AG04450 (cell line): Measurements from ENCODE around the gene TMEM232. TPM values are rescaled to one million over a fixed set of nuclear protein-coding genes. Genes with fewer than 3 reads are reported as not detected.

ENCODE experiments used
- CTCF ChIA-PET: fragments of 300-600, 350-600 bp; formaldehyde crosslinking; extraction: SDS; loops from one replicate; lab custom pipeline; 2022; ENCODE audit warnings: antibody characterized with exemption, inconsistent platforms; lab: Charles Lee
- POLR2A ChIA-PET: fragments of 350-600 bp; formaldehyde crosslinking; extraction: SDS; loops from one replicate; lab custom pipeline; 2021; ENCODE audit warnings: antibody characterized with exemption, inconsistent platforms; lab: Yijun Ruan, JAX
- DNase-seq: peaks from one replicate; pipeline ENCODE4 v3.0.0-alpha.2; 2011; ENCODE audit warnings: low read depth, low spot score
- H3K27ac ChIP-seq: one replicate; pipeline ENCODE4 v1.5.1; 2012; ENCODE audit warnings: low read depth, low read length, control low read depth
- H3K27me3 ChIP-seq: one replicate; pipeline ENCODE4 v1.6.0; 2012; ENCODE audit warnings: low read length; ENCODE audit not compliant: control insufficient read depth, insufficient read depth
- H3K4me3 ChIP-seq: 2 replicates; pipeline ENCODE4 v1.5.1; 2011; ENCODE audit warnings: mild to moderate bottlenecking, low read depth, low read length, control low read depth
- H3K9me3 ChIP-seq: 2 replicates; pipeline ENCODE4 v1.5.1; 2012; ENCODE audit warnings: low read length; ENCODE audit not compliant: control insufficient read depth, insufficient read depth
- polyA plus RNA-seq: library from polyadenylated mRNA; depleted of rRNA; stranded (reverse); fragments of >200 nt; gene quantifications from 2 replicates; pipeline ENCODE4 v1.2.3, GENCODE V29; 2011
- TF ChIP-seq, protein P1 (sequence below): IDR thresholded peaks from 2 replicates; pipeline ENCODE4 v1.5.1; 2011; ENCODE audit warnings: low read depth, low read length, control low read depth, inconsistent platforms

The TMEM232 gene
- polyA plus RNA-seq, 1 experiment: 0.95 TPM

DNA sequence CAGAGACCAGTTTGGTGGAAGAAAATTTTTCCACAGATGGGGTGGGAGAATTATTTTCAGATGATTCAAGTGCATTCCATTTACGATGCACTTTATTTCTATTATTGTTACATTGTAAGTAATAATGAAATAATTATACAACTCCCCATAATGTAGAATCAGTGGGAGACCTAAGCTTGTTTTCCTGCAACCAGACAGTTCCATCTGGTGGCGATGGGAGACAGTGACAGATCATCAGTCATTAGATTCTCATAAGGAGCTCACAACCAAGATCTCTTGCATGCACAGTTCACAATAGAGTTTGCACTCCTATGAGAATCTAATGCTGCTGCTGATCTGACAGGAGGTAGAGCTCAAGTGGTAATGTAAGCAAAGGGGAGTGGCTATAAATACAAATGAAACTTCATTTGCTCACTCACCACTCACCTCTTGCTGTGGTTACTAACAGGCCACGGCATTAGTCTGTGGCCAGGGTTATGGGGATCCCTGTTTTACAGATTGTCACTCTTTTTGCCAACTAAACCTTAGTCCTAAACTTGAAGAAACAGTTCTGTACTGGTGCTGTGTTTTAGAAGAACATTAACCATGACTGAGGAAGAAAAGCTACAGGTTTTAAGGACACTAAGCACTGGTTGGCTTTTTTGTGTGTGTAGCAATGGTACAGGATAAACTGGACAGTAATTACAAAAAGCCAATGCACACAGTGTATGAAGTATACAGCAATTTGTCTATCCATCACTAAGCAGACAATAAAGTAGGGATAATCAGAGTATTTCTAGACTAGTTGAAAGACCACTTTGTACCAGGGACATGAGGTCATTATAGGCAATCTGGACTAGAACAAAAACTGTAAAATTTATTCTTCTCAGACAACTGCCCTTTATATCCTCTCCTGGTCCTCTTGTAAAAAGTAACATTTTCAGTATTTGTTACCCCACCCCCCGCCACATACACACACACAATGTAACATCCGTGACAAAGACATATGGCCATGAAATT is 9.9 kb downstream of the TMEM232 start:
- no peak overlapping the region for H3K4me3 ChIP-seq
- H3K27ac ChIP-seq: no peak overlapping the region
- TF ChIP-seq, protein P1, sequence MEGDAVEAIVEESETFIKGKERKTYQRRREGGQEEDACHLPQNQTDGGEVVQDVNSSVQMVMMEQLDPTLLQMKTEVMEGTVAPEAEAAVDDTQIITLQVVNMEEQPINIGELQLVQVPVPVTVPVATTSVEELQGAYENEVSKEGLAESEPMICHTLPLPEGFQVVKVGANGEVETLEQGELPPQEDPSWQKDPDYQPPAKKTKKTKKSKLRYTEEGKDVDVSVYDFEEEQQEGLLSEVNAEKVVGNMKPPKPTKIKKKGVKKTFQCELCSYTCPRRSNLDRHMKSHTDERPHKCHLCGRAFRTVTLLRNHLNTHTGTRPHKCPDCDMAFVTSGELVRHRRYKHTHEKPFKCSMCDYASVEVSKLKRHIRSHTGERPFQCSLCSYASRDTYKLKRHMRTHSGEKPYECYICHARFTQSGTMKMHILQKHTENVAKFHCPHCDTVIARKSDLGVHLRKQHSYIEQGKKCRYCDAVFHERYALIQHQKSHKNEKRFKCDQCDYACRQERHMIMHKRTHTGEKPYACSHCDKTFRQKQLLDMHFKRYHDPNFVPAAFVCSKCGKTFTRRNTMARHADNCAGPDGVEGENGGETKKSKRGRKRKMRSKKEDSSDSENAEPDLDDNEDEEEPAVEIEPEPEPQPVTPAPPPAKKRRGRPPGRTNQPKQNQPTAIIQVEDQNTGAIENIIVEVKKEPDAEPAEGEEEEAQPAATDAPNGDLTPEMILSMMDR: no peak
- POLR2A ChIA-PET: no interaction called here
- H3K27me3 ChIP-seq: no peaks in the 10 kb centered on the region
- DNase-seq: no peak
- H3K9me3 ChIP-seq: no peaks in the 10 kb centered on the region
- CTCF ChIA-PET: interaction anchor here (1.5 kb wide), 1 partner anchor 13 kb away, joined by 3 read pairs; no protein-coding TSS in a partner anchor

DNA sequence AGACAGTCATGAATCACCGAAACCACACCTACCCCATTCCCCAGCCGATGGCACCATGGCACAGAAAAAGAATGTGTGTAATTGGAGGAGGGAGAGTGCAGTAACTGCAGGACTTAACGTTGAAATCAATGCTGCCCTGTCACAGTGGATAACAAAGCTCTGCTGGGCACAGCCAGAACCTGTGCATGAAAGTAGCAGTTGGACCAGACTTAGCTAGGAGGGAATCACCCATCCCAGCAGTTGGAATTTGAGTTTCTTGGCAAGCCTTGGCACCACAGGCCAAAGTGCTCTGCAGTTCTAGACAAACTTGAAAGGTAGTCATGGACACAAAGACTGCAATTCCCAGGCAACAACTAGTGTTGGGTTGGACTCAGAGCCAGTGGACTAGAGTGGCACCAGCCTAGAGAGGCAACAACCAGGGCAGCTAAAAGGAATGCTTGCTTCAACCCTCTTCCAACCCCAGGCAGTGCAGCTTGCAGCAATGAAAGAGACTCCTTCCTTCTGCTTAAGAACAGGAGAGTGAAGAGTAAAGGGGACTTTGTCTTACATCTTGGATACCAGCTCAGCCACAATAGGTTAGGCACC is 19.1 kb downstream of the TMEM232 start:
- POLR2A ChIA-PET: no interaction called here
- TF ChIP-seq, protein P1: no peak

DNA sequence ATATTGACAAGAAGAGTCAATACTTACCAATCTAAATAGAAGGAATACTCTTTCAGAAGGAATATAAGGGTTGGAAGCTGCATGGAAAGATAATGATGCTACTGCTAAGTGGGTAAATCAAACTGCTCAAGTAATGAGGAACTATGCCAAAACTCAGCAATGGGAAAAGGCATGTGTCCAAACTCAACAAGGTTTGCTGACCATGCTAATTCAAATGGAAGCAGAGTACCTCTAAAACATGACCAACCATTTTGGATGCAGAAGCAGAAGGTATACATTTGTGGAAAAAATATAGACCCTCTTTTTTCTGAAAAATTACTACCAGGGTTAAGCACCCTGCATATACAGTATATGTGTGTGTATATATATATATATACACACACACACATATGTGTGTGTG is 21.1 kb downstream of the TMEM232 start:
- DNase-seq: no peak
- TF ChIP-seq, protein P1: no peak
- Histone ChIP-seq H3K27ac (no peak overlapping the region), H3K9me3 (no peaks in the 10 kb centered on the region), H3K27me3 (no peaks in the 10 kb centered on the region), H3K4me3 (no peak overlapping the region)
- ChIA-PET POLR2A (no interaction called here), CTCF (no interaction called here)

More for the DNA sequence above, 19.1 kb downstream of the TMEM232 start:
- CTCF ChIA-PET: no interaction called here
- Histone ChIP-seq H3K27me3 (no peaks in the 10 kb centered on the region), H3K27ac (no peak overlapping the region), H3K4me3 (no peak overlapping the region), H3K9me3 (no peaks in the 10 kb centered on the region)
- DNase-seq: no peak

DNA sequence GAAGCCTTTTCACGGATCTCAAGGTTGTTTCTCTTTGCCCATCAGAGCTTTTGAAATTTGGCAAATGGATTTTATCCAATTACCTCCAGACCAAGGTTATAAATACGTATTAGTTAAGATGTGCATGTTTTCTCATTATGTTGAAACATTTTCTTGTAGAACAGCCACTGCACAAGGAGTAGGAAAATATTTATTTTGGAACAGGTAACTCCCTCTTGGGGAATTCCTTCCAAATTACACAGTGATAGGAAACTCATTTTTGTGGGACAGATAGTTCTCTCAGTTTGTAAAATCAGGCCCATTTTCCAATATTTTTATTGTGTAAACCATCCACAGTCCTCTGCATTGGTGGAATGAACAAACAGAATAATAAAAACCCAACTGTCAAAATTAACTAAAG is 23.0 kb downstream of the TMEM232 start:
- TF ChIP-seq, protein P1: no peak
- Histone ChIP-seq H3K9me3 (no peaks in the 10 kb centered on the region), H3K27me3 (no peaks in the 10 kb centered on the region), H3K27ac (no peak overlapping the region), H3K4me3 (no peak overlapping the region)
- ChIA-PET POLR2A (no interaction called here), CTCF (interaction anchor here (0.6 to 1.1 kb wide), 2 partner anchors 12 to 770 kb away, joined by 3 read pairs; no protein-coding TSS in a partner anchor)
- no peak for DNase-seq

DNA sequence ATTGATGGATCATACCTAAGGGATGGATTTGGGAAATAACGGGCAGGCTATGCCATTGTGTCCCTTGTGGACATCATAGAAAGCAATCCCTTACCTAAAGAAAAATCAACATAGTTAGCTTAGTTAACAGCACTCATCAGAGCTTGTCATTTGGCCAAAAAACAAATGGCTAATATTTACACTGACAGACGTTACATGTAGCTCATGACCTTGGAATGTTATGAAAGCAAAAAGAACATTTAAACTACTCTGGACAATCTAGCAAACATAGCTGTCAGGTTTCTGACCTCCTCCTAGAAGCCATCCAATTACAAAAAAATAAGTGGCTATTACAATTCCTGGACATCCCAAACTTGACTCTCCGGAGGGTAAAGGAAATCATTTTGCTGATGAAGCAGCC is 23.8 kb downstream of the TMEM232 start:
- no peak for DNase-seq
- POLR2A ChIA-PET: no interaction called here
- Histone ChIP-seq H3K27ac (no peak overlapping the region), H3K4me3 (no peak overlapping the region), H3K9me3 (no peaks in the 10 kb centered on the region), H3K27me3 (no peaks in the 10 kb centered on the region)
- CTCF ChIA-PET: interaction anchor here (0.6 to 1.4 kb wide), 2 partner anchors 78 to 771 kb away, joined by 3 read pairs; no protein-coding TSS in a partner anchor
- TF ChIP-seq, protein P1: no peak
